ENCODE measurements around the gene JAK2.

JAK2 gene

GRCh38 chr9:4979239-4979638 is 5.8 kb upstream of the JAK2 start:
- no peaks in the 10 kb centered on the region for H3K36me3 ChIP-seq (ENCODE audit: insufficient read depth, low read length)
- no peaks in the 10 kb centered on the region for H3F3A ChIP-seq (ENCODE audit: low read depth)
- no peaks in the 10 kb centered on the region for H3K9me3 ChIP-seq (ENCODE audit: insufficient read depth, low read depth, low read length)
- H4K20me1 ChIP-seq (ENCODE audit: insufficient read depth, low read length, poor library complexity, severe bottlenecking), result no peaks in the 10 kb centered on the region
- H2AFZ ChIP-seq (ENCODE audit: low read length), result no peak overlapping the region
- no peaks in the 10 kb centered on the region for H3K9me2 ChIP-seq (replicated peaks; ENCODE audit: low read depth, low read length)
- TF ChIP-seq EZH2phosphoT487 (IDR thresholded peaks at IDR 0.05; ENCODE audit: borderline replicate concordance) (no peak), CTCF (conservative IDR thresholded peaks at IDR 0.05; ENCODE audit: low read length) (no peak)
- no peak overlapping the region for H3K4me3 ChIP-seq (ENCODE audit: low read length, poor library complexity, severe bottlenecking)
- H3K9ac ChIP-seq (ENCODE audit: low read depth, low read length, poor library complexity, severe bottlenecking), result no peak overlapping the region
- no peaks in the 10 kb centered on the region for H3K27me3 ChIP-seq (ENCODE audit: insufficient read depth, low read length, poor library complexity, severe bottlenecking)
- H3K4me1 ChIP-seq (ENCODE audit: insufficient read depth, low read length, poor library complexity, severe bottlenecking), result peaks cover 11% of the 10 kb centered on the region
- H3K79me2 ChIP-seq (ENCODE audit: insufficient read depth, low read length), result no peaks in the 10 kb centered on the region
- H3K4me2 ChIP-seq (ENCODE audit: low read depth, low read length, poor library complexity, severe bottlenecking), result no peak overlapping the region

DNA sequence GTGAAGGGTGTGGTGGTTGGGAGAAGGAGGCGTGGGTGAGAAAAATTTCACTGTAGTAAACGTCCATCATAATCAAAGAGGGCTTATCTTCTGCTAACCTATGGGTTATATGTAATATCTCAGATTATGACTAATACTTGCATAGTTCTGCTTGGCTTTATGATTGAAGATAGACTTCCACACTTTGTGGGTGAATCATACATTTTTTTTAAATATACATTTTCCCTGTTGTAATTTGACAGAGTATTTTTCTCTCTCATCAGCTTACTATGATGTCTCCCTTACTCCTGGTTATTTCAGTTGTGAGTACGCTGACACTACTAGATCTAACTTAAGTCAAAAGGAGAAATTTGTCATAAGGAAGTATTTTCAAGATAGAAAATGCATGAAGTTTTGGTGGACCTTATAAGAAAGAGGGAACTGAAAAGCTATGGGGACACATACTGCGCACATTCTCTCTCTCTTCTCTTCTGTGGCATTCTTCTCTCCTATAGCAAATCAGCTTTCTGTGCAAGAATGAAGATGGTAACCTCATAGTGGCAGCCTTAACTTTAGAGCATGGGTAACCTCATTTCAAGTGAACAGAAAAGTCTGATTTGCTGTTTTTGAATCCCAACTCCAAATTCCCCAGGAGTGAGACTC is 4.9 kb upstream of the JAK2 start:
- no peak overlapping the region for H3K9ac ChIP-seq (ENCODE audit: low read depth, low read length, poor library complexity, severe bottlenecking)
- no peak overlapping the region for H3K4me3 ChIP-seq (ENCODE audit: low read length, poor library complexity, severe bottlenecking)

GRCh38 chr9:4982721-4983482 is 2.2 kb upstream of the JAK2 start:
- no peaks in the 10 kb centered on the region for H3K9me2 ChIP-seq (replicated peaks; ENCODE audit: low read depth, low read length)
- H3K9me3 ChIP-seq (ENCODE audit: insufficient read depth, low read depth, low read length), result no peaks in the 10 kb centered on the region
- peaks cover 12% of the 10 kb centered on the region; the same call in 1 of the 2 replicates for H3K79me2 ChIP-seq (ENCODE audit: insufficient read depth, low read length)
- no peaks in the 10 kb centered on the region for H3F3A ChIP-seq (ENCODE audit: low read depth)
- H3K4me1 ChIP-seq (ENCODE audit: insufficient read depth, low read length, poor library complexity, severe bottlenecking), result peaks cover 23% of the 10 kb centered on the region
- no peaks in the 10 kb centered on the region for H3K36me3 ChIP-seq (ENCODE audit: insufficient read depth, low read length)
- no peaks in the 10 kb centered on the region for H3K27me3 ChIP-seq (ENCODE audit: insufficient read depth, low read length, poor library complexity, severe bottlenecking)
- TF ChIP-seq CTCF (conservative IDR thresholded peaks at IDR 0.05; ENCODE audit: low read length) (no peak), EZH2phosphoT487 (IDR thresholded peaks at IDR 0.05; ENCODE audit: borderline replicate concordance) (no peak)
- H3K9ac ChIP-seq (ENCODE audit: low read depth, low read length, poor library complexity, severe bottlenecking), result no peak overlapping the region
- H4K20me1 ChIP-seq (ENCODE audit: insufficient read depth, low read length, poor library complexity, severe bottlenecking), result no peaks in the 10 kb centered on the region
- no peak overlapping the region for H2AFZ ChIP-seq (ENCODE audit: low read length)
- H3K4me3 ChIP-seq (ENCODE audit: low read length, poor library complexity, severe bottlenecking), result no peak overlapping the region
- H3K4me2 ChIP-seq (ENCODE audit: low read depth, low read length, poor library complexity, severe bottlenecking), result no peak overlapping the region

More for the DNA sequence above, 4.9 kb upstream of the JAK2 start:
- Histone ChIP-seq H3K4me1 (ENCODE audit: insufficient read depth, low read length, poor library complexity, severe bottlenecking) (peaks cover 13% of the 10 kb centered on the region), H3K36me3 (ENCODE audit: insufficient read depth, low read length) (no peaks in the 10 kb centered on the region), H3K9me2 (replicated peaks; ENCODE audit: low read depth, low read length) (no peaks in the 10 kb centered on the region), H4K20me1 (ENCODE audit: insufficient read depth, low read length, poor library complexity, severe bottlenecking) (no peaks in the 10 kb centered on the region), H3F3A (ENCODE audit: low read depth) (no peaks in the 10 kb centered on the region), H3K27me3 (ENCODE audit: insufficient read depth, low read length, poor library complexity, severe bottlenecking) (no peaks in the 10 kb centered on the region), H3K79me2 (ENCODE audit: insufficient read depth, low read length) (no peaks in the 10 kb centered on the region), H3K4me2 (ENCODE audit: low read depth, low read length, poor library complexity, severe bottlenecking) (no peak overlapping the region), H3K9me3 (ENCODE audit: insufficient read depth, low read depth, low read length) (no peaks in the 10 kb centered on the region), H2AFZ (ENCODE audit: low read length) (no peak overlapping the region)
- TF ChIP-seq EZH2phosphoT487 (IDR thresholded peaks at IDR 0.05; ENCODE audit: borderline replicate concordance) (no peak), CTCF (conservative IDR thresholded peaks at IDR 0.05; ENCODE audit: low read length) (no peak)

Data from Loucy (cell line).